ENCODE results near the gene CNOT3.

DNA sequence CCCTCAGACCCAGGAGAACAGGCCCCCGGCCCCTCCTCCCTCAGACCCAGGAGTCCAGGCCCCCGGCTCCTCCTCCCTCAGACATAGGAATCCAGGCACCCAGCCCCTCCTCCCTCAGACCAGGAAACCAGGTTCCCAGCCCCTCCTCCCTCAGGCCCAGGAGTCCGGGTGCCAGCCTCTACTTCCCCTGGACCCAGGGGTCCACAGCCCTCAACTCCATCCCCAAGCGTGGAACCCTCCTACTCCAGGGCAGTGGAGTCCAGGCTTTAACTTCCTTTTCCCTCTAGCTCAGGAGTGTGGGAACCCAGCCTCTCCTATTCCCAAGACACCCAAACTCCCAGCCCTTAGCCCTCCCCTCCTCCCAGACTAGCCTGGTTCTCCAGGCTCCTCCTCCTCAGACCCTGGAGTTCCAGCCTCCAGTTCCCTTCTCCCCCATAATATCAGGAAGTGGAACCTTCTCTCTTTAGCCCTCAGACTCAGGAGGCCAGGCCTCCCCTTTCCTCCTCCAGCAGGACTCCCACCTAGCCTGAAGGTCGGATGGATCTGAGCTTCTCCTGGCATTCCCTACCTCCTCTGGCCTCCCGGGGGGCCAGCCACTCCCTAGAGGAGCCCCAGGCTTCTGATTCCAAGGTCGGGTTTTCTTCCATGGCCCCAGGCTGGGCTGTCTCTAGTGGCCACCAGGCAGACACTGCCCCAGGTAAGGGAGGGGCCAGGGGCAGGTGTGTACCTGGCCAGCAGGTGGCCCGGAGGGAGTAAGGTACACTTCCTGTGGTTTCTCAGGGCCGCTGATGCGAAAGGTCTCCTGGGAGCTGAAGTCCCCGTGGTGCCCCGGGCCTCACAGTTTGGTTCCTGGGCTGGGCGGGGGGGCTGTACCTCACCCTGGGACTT is 35.2 kb downstream of the CNOT3 start, which contains the start of gene TMC4:
- TF ChIP-seq EZH2 (IDR thresholded peaks at IDR 0.05; ENCODE audit: borderline replicate concordance) (no peak), CTCF (IDR thresholded peaks at IDR 0.05; ENCODE audit: poor library complexity) (peak; percentile 42)
